Activated T-helper 2 cell treated with anti-CD3 and anti-CD28 coated beads, Interferon-gamma antibody, Interleukin-2, Interleukin-4, amounts not matched to agents 10 μg/mL and 5 μg/mL and 100 μg/mL, durations not matched to agents 14 hours and 24 hours and 36 hours (primary cell): Measurements from ENCODE around the gene MT4. TPM values are rescaled to one million over a fixed set of nuclear protein-coding genes. Genes with fewer than 3 reads are reported as not detected.

Experiments
- DNase-seq: peaks from one replicate; pipeline ENCODE4 v3.0.0; 2021; ENCODE audit warnings: low spot score
- H3K27ac Mint-ChIP-seq: one replicate; pipeline ENCODE4 v1.8.0; 2021; ENCODE audit warnings: mixed read lengths
- H3K27me3 Mint-ChIP-seq: one replicate; pipeline ENCODE4 v1.8.0; 2021; ENCODE audit warnings: low read depth, mixed read lengths
- H3K36me3 Mint-ChIP-seq: one replicate; pipeline ENCODE4 v1.8.0; 2021; ENCODE audit warnings: low read depth, mixed read lengths
- H3K4me1 Mint-ChIP-seq: one replicate; pipeline ENCODE4 v1.8.0; 2021; ENCODE audit warnings: low read depth, mixed read lengths
- H3K4me3 Mint-ChIP-seq: one replicate; pipeline ENCODE4 v1.8.0; 2021; ENCODE audit warnings: low read depth, mild to moderate bottlenecking, moderate library complexity, mixed read lengths
- H3K9me3 Mint-ChIP-seq: one replicate; pipeline ENCODE4 v1.8.0; 2021; ENCODE audit warnings: mixed read lengths
- intact Hi-C: fragments of 100-400 bp; cut with micrococcal nuclease; formaldehyde crosslinking; loops from one replicate; pipeline ENCODE4 v1.15.1; 2023
- total RNA-seq: library from RNA; stranded (reverse); gene quantifications from 2 replicates; pipeline ENCODE4 v1.2.3, GENCODE V29; 2022

MT4 gene
- total RNA-seq, 1 donor from 2014 or later: not detected

- H3K9me3 Mint-ChIP-seq: no peaks in the 10 kb centered on the region
- H3K36me3 Mint-ChIP-seq: no peaks in the 10 kb centered on the region
- peaks cover 8% of the 10 kb centered on the region for H3K27me3 Mint-ChIP-seq
- H3K4me3 Mint-ChIP-seq: no peak overlapping the region
- H3K4me1 Mint-ChIP-seq: peaks cover 12% of the 10 kb centered on the region
- no peak for DNase-seq
- H3K27ac Mint-ChIP-seq: no peak overlapping the region
- intact Hi-C loops: no loop called here
These were observed 17.5 kb upstream of the MT4 start for GRCh38 chr16:56547120-56547948.

- Mint-ChIP-seq H3K27me3 (peaks cover 8% of the 10 kb centered on the region), H3K9me3 (no peaks in the 10 kb centered on the region), H3K36me3 (no peaks in the 10 kb centered on the region), H3K4me1 (peaks cover 12% of the 10 kb centered on the region), H3K27ac (no peak overlapping the region), H3K4me3 (no peak overlapping the region)
- no peak for DNase-seq
- intact Hi-C loops: no loop called here
These were observed 16.8 kb upstream of the MT4 start for GRCh38 chr16:56547949-56548567.

DNA sequence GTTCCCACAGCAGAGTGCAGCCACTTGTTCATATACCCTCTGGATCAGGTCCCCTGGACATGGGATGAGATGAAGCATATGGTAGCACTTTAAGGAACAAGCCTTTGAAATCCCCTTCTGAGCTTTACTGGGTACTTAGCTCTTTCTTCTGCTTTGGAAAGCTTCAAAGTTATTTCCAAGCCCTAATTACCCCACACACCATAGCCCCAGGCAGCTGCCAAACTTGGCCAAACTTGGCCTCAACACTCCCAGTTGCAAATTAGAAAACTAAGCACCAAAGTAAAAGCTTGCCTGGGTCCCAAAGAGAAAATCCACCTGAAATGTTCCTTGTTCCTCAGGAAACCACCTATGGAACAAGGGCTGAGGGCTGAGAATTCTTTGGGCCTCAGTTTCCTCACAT, 15.7 kb upstream of the MT4 start:
- Mint-ChIP-seq H3K9me3 (no peaks in the 10 kb centered on the region), H3K4me3 (no peak overlapping the region), H3K27ac (no peak overlapping the region), H3K4me1 (peaks cover 12% of the 10 kb centered on the region), H3K27me3 (peaks cover 12% of the 10 kb centered on the region), H3K36me3 (no peaks in the 10 kb centered on the region)
- DNase-seq: no peak
- intact Hi-C loops: no loop called here

GRCh38 chr16:56549744-56550385, 15.0 kb upstream of the MT4 start:
- DNase-seq: no peak
- Mint-ChIP-seq H3K27me3 (peaks cover 12% of the 10 kb centered on the region), H3K9me3 (no peaks in the 10 kb centered on the region), H3K4me1 (peaks cover 12% of the 10 kb centered on the region), H3K27ac (peak overlapping the region; percentile 18), H3K4me3 (no peak overlapping the region), H3K36me3 (no peaks in the 10 kb centered on the region)
- intact Hi-C loops: no loop called here

DNA sequence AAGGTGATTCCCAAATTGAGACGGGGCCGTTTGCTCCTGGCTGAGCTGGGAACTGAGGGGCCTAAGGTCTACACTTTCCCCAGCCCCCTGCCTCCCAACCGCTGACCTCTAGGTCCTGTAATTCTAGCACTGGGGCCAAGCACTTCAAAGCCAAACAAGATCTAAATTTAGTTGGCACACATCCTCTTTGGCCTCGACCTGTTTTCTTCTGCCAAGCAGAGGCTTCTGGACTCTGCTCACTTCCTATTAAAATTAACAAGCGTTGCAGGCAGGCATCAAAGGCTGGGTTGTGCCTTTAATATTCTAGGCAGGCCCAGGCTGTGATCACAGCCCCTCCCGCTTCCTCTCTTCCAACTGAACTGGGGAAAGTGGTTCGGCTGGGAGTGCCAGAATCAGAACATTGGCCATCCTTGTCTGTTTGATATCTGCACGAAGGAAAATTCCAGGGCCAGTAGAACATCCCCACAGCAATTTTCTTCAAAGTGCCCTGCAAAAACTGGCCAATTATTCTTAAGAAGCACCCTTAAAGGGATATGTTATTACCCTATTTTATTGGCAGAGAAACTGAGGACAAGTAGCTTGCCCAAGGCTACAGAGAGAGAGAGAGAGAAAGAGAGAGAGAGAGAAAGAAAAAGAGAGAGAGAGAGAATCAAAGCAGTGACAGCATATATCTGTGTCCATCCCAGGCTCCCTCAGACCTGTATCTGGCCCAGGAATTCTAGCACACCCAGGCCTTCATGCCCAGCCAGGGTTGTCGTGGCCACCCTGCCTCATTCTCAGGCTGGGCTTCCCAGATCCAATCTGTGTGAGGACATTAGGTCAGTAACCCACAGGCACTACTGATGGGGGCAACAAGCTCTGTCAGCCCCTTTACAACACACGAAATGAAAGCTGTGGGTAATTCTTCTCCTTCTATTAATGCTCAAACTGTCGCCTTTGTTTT, 12.8 kb upstream of the MT4 start:
- Mint-ChIP-seq H3K4me1 (peaks cover 12% of the 10 kb centered on the region), H3K27me3 (peaks cover 15% of the 10 kb centered on the region), H3K9me3 (no peaks in the 10 kb centered on the region), H3K4me3 (no peak overlapping the region), H3K27ac (no peak overlapping the region), H3K36me3 (no peaks in the 10 kb centered on the region)
- no peak for DNase-seq
- intact Hi-C loops: no loop called here

DNA sequence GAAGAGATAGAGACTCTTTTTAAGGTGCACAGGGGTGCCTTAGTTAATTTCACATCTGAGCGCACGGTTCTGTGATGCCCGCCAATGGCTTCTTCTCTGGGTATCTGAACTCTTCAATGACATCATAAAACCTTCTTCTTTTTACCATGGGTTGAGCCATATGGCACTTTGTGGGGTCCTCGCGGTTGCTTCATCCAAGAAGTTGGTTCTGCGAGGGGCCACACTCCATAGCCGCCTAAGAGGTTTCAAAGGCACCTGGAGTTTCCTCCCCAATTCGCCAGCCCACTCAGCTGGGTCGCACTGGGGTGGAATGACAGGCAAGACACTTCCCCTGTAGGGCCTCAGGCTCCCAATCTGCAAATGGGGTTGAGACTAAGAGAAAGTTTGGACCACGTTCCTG, 10.4 kb upstream of the MT4 start:
- intact Hi-C loops: no loop called here

DNA sequence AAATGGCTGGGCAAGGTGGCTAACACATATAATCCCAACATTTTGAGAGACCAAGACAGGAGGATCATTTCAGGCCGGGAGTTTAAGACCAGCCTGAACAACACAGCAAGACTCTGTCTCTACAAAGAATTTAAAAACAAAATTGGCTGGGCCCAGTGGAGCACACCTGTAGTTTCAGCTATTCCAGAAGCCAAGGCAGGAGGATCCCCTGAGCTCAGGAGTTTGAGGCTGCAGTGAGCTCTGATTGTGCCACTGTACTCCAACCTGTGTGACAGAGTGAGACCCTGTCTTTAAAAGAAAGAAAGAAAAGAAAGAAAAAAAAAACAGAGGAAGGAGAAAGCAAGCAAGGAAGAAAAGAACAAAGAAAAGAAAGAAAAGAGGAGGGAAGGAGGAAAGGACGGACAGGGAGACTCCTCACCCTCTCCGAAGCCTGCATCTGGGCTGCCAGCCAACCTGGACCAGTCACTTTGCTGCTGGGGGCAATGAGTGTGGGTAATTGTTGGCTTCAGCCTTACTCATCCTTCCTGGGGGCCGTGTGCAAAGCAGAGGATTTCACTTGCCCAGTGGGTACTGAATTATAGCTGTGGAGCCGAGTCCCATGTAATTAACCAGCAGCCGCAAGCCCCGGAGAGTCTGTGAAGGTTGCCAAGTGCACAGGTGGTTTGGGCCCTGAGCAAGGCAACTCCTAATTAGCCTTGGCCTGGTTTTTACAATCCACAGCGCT, 6.7 kb upstream of the MT4 start:
- Mint-ChIP-seq H3K27ac (no peak overlapping the region), H3K9me3 (no peaks in the 10 kb centered on the region), H3K27me3 (peaks cover 34% of the 10 kb centered on the region), H3K4me3 (no peak overlapping the region), H3K36me3 (no peaks in the 10 kb centered on the region), H3K4me1 (no peaks in the 10 kb centered on the region)
- no peak for DNase-seq
- intact Hi-C loops: no loop called here

More for the DNA sequence above, 10.4 kb upstream of the MT4 start:
- H3K4me1 Mint-ChIP-seq: peaks cover 4% of the 10 kb centered on the region
- H3K4me3 Mint-ChIP-seq: no peak overlapping the region
- no peaks in the 10 kb centered on the region for H3K9me3 Mint-ChIP-seq
- DNase-seq: no peak
- H3K36me3 Mint-ChIP-seq: no peaks in the 10 kb centered on the region
- no peak overlapping the region for H3K27ac Mint-ChIP-seq
- peaks cover 24% of the 10 kb centered on the region for H3K27me3 Mint-ChIP-seq

DNA sequence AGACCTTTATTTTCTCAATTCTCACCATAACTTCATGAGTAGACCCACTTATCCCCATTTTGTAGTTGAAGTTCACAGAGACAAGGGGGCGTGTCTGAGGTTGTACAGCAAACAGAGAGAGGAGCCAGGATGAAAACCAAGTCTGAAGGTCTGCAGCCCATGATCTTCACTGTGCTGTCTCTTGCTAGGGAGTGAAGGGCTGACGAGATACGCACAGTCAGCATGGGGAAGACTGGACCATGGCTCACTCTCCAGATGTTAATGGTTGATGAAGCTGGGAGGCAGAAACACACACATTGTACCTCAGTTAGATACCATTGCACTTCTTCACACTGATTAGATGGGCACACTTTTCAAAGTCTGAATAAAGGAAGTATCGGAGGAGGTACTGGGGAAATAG, 5.8 kb upstream of the MT4 start:
- no peak overlapping the region for H3K4me3 Mint-ChIP-seq
- DNase-seq: no peak
- intact Hi-C loops: no loop called here
- H3K36me3 Mint-ChIP-seq: no peaks in the 10 kb centered on the region
- H3K27ac Mint-ChIP-seq: no peak overlapping the region
- peaks cover 31% of the 10 kb centered on the region for H3K27me3 Mint-ChIP-seq
- no peaks in the 10 kb centered on the region for H3K9me3 Mint-ChIP-seq
- no peaks in the 10 kb centered on the region for H3K4me1 Mint-ChIP-seq

DNA sequence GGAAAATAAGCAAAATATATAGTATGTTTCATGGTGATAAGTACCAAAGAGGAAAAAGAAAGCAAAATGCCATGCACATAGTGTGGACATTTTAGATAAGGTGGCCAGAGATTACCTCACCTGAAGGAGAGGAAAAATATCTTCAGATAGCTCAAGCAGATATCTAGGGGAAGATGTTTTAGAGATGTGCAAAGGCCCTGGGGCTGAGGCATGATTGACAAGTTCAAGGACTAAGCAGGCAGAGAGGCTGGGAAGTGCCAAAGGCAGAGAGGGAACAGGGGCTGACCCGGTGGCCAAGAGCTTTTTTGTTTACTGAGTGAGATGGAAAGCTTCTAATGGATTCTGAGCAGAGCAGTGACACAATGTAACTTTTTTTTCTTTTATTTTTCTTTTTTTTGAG, 4.4 kb upstream of the MT4 start:
- Mint-ChIP-seq H3K27me3 (peaks cover 30% of the 10 kb centered on the region), H3K4me3 (no peak overlapping the region), H3K4me1 (no peaks in the 10 kb centered on the region), H3K36me3 (no peaks in the 10 kb centered on the region), H3K27ac (no peak overlapping the region), H3K9me3 (no peaks in the 10 kb centered on the region)
- intact Hi-C loops: no loop called here
- no peak for DNase-seq

GRCh38 chr16:56561126-56561525, 3.7 kb upstream of the MT4 start:
- DNase-seq: no peak
- Mint-ChIP-seq H3K4me1 (no peaks in the 10 kb centered on the region), H3K9me3 (no peaks in the 10 kb centered on the region), H3K27ac (no peak overlapping the region), H3K4me3 (no peak overlapping the region), H3K27me3 (peaks cover 32% of the 10 kb centered on the region), H3K36me3 (no peaks in the 10 kb centered on the region)
- intact Hi-C loops: no loop called here

DNA sequence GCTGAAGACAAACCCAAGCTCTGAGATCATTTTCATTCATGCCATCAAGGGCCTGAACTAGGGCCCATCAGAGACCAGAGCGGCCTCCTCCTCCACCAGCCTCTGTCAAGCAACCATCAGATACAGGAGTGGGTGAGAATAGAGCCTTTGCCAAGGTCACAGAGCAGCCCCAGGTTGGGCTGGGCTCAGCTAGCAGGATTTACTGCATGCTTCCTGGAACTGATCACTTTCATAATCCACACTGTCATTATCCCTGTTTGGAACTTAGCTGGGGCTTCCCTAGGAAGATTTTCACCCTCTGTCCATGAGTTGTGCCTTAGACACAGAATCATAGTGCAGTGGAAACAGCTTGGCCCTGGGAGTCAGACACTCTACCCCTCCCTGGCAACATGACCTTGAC, 5.1 kb downstream of the MT4 start:
- H3K9me3 Mint-ChIP-seq: peaks cover 1% of the 10 kb centered on the region
- intact Hi-C loops: no loop called here

DNA sequence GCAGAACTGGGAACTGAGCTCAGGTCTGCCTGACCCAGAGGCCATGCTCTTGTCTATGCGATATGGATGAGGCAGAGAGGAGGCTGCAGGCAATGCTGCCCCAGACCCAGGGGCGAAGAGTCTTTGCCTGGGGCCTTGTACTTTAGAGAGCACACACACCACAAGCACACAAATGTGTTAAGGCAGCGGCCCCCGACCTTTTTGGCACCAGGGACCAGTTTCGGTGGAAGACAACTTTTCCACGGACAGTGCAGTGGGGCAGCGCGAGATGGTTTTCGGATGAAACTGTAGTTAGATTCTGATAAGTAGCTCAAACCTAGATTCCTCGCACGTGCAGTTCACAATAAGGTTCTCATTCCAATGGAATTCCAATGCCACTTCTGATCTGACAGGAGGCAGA, 6.7 kb downstream of the MT4 start:
- no peak for DNase-seq
- Mint-ChIP-seq H3K4me1 (no peaks in the 10 kb centered on the region), H3K27me3 (peaks cover 9% of the 10 kb centered on the region), H3K9me3 (peaks cover 5% of the 10 kb centered on the region), H3K36me3 (no peaks in the 10 kb centered on the region), H3K27ac (no peak overlapping the region), H3K4me3 (no peak overlapping the region)
- intact Hi-C loops: no loop called here

More for the DNA sequence above, 5.1 kb downstream of the MT4 start:
- H3K4me3 Mint-ChIP-seq: no peak overlapping the region
- H3K27ac Mint-ChIP-seq: no peak overlapping the region
- no peak for DNase-seq
- peaks cover 2% of the 10 kb centered on the region for H3K4me1 Mint-ChIP-seq
- H3K27me3 Mint-ChIP-seq: peaks cover 8% of the 10 kb centered on the region
- no peaks in the 10 kb centered on the region for H3K36me3 Mint-ChIP-seq
